Measurements from ENCODE around the gene ADGRG1.
A peak's percentile ranks its signal among the peaks of the same experiment; 100 is the strongest.
"Not testable (repeated sequence)": the region's sequence is repeated elsewhere in the genome, so short reads cannot be mapped to it uniquely, and the experiment has no call there.

The ADGRG1 gene

DNA sequence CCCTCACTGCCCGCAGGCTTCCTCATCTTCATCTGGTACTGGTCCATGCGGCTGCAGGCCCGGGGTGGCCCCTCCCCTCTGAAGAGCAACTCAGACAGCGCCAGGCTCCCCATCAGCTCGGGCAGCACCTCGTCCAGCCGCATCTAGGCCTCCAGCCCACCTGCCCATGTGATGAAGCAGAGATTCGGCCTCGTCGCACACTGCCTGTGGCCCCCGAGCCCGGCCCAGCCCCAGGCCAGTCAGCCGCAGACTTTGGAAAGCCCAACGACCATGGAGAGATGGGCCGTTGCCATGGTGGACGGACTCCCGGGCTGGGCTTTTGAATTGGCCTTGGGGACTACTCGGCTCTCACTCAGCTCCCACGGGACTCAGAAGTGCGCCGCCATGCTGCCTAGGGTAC, 35.0 kb downstream of the ADGRG1 start:
- TF ChIP-seq GATA1 (IDR thresholded peaks at IDR 0.05; ENCODE audit: low read depth, low read length), result no peak
- no peak for TF ChIP-seq POLR2A (IDR thresholded peaks at IDR 0.05; ENCODE audit: low read length)
- DNase-seq, result no peak

DNA sequence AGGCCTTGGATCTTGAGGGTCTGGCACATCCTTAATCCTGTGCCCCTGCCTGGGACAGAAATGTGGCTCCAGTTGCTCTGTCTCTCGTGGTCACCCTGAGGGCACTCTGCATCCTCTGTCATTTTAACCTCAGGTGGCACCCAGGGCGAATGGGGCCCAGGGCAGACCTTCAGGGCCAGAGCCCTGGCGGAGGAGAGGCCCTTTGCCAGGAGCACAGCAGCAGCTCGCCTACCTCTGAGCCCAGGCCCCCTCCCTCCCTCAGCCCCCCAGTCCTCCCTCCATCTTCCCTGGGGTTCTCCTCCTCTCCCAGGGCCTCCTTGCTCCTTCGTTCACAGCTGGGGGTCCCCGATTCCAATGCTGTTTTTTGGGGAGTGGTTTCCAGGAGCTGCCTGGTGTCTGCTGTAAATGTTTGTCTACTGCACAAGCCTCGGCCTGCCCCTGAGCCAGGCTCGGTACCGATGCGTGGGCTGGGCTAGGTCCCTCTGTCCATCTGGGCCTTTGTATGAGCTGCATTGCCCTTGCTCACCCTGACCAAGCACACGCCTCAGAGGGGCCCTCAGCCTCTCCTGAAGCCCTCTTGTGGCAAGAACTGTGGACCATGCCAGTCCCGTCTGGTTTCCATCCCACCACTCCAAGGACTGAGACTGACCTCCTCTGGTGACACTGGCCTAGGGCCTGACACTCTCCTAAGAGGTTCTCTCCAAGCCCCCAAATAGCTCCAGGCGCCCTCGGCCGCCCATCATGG, 35.7 kb downstream of the ADGRG1 start:
- TF ChIP-seq POLR2A (IDR thresholded peaks at IDR 0.05; ENCODE audit: low read length) (no peak), GATA1 (IDR thresholded peaks at IDR 0.05; ENCODE audit: low read depth, low read length) (no peak)
- no peak for DNase-seq

DNA sequence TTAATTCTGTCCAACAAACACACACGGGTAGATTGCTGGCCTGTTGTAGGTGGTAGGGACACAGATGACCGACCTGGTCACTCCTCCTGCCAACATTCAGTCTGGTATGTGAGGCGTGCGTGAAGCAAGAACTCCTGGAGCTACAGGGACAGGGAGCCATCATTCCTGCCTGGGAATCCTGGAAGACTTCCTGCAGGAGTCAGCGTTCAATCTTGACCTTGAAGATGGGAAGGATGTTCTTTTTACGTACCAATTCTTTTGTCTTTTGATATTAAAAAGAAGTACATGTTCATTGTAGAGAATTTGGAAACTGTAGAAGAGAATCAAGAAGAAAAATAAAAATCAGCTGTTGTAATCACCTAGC, 36.2 kb downstream of the ADGRG1 start:
- DNase-seq, result no peak
- TF ChIP-seq POLR2A (IDR thresholded peaks at IDR 0.05; ENCODE audit: low read length), result no peak
- no peak for TF ChIP-seq GATA1 (IDR thresholded peaks at IDR 0.05; ENCODE audit: low read depth, low read length)

DNA sequence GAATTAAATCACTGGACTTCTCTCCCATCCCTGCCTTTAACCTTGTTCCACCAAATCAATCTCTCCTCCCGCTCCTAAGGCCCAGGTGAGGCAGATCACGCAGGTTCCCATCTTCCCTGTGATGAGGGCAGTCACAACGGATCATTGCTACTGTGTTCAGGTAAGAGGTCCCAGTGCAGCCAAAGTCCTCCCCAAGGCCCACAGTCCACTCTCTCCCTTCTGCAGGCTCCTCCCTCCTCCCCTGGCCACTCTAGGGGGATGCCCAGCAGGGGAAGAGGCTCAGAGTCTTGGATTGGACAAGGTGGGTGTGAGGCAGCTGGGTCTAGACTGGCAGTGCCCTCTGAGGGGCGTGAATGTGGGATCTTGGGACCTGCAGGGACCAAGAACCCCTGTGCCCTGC, 37.1 kb downstream of the ADGRG1 start:
- TF ChIP-seq POLR2A (IDR thresholded peaks at IDR 0.05; ENCODE audit: low read length) (no peak), GATA1 (IDR thresholded peaks at IDR 0.05; ENCODE audit: low read depth, low read length) (no peak)
- no peak for DNase-seq

DNA sequence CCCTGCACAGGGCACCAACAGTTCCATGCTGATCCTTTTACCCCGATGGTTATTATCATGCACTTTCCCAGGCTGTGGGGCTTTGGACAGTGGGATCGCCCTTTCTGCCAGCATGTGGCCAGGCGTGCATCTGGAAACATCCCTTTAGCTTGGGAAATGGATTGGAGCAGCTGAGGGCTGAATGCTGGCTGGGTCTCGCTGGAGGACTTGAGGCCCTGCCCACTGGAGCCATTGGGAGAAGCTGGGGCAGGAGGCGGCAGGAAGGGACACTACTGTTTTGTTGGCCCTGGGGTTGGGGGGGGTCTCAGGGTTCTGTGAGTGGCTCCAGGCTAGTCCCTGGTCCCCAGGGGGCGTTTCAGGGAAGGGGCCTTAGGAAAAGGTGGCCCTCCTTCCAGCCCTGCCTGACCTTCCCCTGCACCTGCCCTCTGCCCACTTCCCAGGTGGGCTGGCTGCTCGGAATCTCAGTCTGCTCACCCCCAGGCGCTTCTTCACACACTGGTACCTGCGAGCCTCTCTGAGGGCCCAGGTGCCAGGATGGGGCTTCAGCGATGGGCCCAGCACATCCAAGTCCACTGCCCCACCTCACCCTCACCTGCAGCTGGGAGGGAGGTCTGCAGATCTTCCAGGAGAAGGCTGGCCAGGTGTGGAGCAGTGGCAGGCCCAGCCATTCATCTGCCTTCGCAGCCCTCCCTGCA, 38.1 kb downstream of the ADGRG1 start:
- no peak for TF ChIP-seq GATA1 (IDR thresholded peaks at IDR 0.05; ENCODE audit: low read depth, low read length)
- no peak for TF ChIP-seq POLR2A (IDR thresholded peaks at IDR 0.05; ENCODE audit: low read length)
- no peak for DNase-seq

DNA sequence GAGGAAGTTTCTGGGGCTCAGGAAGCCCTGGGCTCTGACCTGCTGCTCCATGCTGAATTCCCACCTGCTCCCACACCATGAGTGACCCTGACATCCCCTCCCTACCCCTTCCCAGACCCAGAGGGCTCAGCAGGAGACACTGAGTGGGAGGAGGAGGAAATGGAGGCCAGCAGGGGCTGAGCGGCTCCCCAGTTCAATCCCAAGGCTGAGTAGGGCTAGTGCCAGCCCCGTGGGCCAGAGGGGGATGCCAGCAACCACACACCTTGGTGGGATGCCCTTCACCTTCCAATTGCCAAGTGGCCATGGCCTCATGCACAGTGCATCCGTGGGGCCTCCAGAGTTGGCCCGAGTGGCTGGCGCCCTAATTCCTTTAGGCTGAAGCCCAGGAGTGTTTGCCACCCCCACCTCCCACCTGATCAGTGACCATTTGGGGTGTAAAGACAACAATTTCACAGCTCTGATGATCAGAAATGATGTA, 38.7 kb downstream of the ADGRG1 start:
- no peak for TF ChIP-seq GATA1 (IDR thresholded peaks at IDR 0.05; ENCODE audit: low read depth, low read length)
- no peak for DNase-seq

DNA sequence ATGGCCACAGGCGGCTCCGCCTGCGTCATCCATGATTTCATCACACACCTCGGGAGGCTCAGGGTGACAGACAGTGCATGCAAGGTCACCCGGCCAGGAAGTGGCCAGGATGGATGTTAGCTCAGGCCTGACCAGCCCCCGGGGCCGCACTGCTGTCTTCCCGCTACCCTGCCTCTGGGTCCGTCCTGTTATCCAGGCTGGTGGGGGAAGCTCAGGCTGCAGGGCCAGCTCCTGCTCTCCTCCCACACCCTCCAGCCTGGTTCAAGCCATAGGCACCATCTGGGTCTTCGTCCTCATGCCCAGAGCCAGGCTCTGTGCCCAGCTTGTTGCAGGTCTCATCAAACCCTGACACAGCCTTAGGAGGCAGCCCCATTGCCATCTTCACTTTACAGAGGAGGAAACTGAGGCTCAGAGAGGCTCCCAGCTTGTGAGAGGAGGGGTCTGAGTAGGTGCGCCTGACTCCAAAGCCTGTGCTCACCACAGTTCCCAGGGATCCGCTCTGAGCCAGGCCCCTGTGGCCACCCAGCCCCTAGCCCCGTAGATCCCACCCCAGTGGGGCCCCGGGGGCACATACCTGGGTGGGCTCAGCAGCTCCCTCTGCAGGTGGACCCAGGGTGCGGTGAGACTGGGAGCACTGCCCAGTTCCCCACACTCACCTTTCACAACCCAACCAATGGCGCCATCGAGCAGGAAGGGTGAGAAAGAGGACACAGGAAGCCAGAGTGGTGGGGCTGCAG, 39.3 kb downstream of the ADGRG1 start:
- TF ChIP-seq GATA1 (IDR thresholded peaks at IDR 0.05; ENCODE audit: low read depth, low read length) (no peak), POLR2A (IDR thresholded peaks at IDR 0.05; ENCODE audit: low read length) (no peak)
- DNase-seq, result peak; percentile 25 to 65

DNA sequence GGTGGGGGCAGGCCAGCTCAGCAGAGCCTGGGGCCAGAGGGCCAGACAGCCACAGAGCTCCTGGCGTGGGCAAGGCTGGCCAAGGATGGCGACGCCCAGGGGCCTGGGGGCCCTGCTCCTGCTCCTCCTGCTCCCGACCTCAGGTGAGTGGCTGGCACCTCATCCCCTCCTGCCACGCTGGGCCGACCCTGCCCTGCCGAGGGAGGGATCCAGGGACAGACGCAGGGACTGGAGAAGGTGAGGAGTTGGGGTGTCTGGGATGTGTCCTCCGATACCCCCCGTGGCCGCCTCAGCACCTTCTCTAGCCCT, 39.8 kb downstream of the ADGRG1 start, which contains the start of gene ADGRG3:
Gene ADGRG3, plus strand, starts transcription at position 44 of the 309 bp plus-strand sequence. Its CDS starts 42 bp downstream, at position 86.
- no peak for DNase-seq
- no peak for TF ChIP-seq GATA1 (IDR thresholded peaks at IDR 0.05; ENCODE audit: low read depth, low read length)
- TF ChIP-seq POLR2A (IDR thresholded peaks at IDR 0.05; ENCODE audit: low read length), result no peak

DNA sequence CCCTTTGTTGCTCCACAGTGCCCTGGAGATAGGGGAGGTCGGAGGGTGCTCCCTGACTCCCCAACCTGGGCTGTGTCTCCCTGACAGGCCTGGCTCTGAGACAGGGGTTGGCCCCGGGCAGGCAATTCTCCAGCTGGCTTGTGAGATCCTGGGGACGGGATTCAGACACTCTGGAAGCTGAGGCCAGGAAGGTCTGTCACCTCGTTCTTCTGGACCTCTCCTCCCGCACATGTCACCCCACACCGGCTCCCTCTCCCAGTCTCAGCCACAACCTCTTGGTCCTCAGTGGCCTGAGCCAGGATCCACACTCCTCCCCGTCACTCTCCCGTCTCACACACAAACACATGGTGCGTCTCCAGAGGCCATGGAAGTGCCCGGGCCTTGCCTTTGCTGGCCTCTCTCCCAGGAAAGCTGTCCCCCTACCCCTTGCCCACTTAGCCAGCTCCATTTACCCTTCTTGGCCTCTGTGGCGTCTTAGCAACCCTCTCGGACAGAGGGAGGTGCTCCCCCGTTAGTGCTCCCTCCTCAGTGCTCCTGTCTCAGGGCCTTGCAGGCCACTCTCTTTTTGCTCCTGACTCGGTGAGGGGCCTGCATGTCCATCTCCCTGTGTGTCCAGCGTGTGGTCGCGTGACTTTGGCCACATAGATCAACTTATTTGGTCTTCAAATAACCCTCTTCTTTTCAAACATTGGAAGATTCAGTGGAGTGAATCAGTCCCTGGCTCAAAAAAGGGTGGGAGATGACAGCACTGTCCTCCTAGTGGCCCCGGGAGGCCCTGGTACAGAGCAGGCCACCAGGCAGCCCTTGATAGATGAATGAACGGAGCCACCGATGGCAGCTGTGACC, 40.4 kb downstream of the ADGRG1 start:
- TF ChIP-seq GATA1 (IDR thresholded peaks at IDR 0.05; ENCODE audit: low read depth, low read length) (no peak), POLR2A (IDR thresholded peaks at IDR 0.05; ENCODE audit: low read length) (no peak)
- DNase-seq, result no peak

DNA sequence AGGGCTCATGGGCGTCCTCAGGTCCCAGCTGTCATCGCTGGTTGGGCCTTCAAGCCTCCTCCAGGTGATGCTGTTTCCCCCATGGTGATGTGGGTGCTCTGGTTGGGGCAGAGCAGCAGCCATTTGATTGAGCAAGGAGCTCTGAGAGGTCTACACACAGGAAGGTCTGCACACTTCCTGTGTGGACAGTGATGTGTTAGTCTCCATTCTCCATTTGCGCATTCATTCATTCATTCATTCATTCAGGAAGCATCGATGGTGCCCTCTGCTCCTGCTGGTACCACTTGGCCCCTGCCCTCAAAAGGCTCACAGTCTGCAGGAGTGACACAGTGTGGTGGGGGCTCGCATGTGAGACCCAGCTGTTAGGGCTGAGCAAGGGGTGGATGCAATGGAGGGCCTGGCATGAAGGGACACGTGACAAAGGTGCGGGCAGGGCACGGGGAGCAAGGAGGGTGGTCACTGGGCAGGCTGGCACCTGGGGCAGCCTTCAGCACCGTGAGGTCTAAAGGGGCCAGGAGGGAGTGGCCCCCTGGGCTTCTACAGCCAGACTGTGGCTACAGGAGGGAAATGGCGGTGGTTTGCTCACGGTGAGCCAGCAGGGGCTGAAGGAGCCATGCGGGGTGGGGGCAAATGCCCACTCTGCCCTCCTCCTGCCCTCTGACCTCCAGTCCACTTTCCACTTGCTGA, 41.2 kb downstream of the ADGRG1 start:
- TF ChIP-seq POLR2A (IDR thresholded peaks at IDR 0.05; ENCODE audit: low read length) (no peak), GATA1 (IDR thresholded peaks at IDR 0.05; ENCODE audit: low read depth, low read length) (no peak)
- DNase-seq, result peak in 1 of 2 experiments; percentile 11

DNA sequence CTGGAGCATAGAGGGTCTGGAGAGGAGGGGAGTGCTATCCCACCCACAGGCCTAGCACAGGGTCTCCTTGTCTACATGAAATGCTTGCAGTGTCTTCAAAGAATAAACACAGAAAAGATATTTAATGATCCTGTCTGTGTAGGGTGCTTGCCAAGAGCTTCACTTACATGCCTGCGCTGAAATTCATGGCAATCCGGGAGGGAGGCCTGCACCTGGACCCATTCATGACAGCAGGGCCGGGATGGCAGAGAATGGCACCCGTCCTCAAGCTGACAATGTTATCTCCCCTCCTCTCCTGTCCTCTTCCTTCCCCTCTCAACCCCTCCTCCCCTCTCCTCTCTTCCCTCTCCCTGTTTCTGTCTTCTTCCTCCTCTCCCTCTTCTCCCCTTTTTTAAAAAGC, 41.8 kb downstream of the ADGRG1 start:
- TF ChIP-seq GATA1 (IDR thresholded peaks at IDR 0.05; ENCODE audit: low read depth, low read length) (no peak), POLR2A (IDR thresholded peaks at IDR 0.05; ENCODE audit: low read length) (no peak)
- no peak for DNase-seq

DNA sequence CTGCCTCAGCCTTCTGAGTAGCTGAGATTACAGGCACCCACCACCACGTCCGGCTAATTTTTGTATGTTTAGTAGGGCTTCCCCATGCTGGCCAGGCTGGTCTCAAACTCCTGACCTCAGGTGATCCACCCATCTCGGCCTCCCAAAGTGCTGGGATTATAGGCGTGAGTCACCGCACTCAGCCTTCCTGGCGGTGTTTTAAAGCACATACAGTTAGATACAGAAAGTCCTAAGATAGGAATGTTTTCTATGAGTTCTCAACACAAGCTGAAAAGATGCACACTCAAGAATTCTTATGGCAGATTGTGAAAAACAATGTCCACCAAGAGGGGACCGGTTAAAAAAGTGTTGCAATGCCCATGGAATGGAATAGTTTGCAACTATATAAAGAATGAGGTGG, 43.0 kb downstream of the ADGRG1 start:
- DNase-seq, result not testable (repeated sequence)

DNA sequence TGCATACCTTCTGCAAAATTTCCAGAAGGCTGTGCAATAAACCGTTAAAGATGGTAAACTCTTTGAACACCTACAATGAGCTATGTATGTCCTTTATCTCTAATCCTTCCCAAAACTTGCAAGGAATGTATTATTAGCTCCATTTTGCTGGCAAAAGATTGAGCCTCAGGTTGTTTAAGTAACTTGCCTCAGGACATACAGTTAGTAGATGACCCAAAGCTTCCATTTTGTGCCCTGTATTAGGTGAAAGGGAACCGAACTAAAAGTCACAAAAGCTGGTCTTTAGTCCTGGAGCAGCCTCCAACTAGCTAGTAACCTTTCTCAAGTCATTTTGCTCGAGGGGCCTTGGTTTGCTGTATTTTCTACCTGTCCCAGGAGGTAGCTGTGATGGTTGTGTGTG, 44.0 kb downstream of the ADGRG1 start:
- no peak for DNase-seq
- TF ChIP-seq POLR2A (IDR thresholded peaks at IDR 0.05; ENCODE audit: low read length), result no peak
- TF ChIP-seq GATA1 (IDR thresholded peaks at IDR 0.05; ENCODE audit: low read depth, low read length), result no peak
